Vagina (tissue), 2 donors: ENCODE measurements around the gene ABCA7. TPM values are rescaled to one million over a fixed set of nuclear protein-coding genes. Genes with fewer than 3 reads are reported as not detected.

Experiments used
- DNase-seq, 2 donors: peaks; one replicate each; pipeline ENCODE4 v3.0.0-alpha.2; 2017; ENCODE audit errors: extremely low spot score in 2 of 2
- H3K27ac ChIP-seq: fragments of 200-600 bp; sonication (generic); one replicate; pipeline ENCODE4 v1.5.1; 2019
- H3K27me3 ChIP-seq: fragments of 200-600 bp; sonication (generic); one replicate; pipeline ENCODE4 v1.5.1; 2019
- H3K36me3 ChIP-seq, 2 donors: fragments of 200-600 bp; sonication (generic); one replicate each; pipeline ENCODE4 v1.5.1; 2017 to 2019
- H3K4me1 ChIP-seq: fragments of 200-600 bp; sonication (generic); one replicate; pipeline ENCODE4 v1.5.1; 2019
- H3K4me3 ChIP-seq, 2 donors: fragments of 200-600 bp; sonication (generic); 1 replicate in 1 of 2; 2 replicates in 1 of 2; pipeline ENCODE4 v1.5.1; 2016 to 2019
- H3K9me3 ChIP-seq: fragments of 200-600 bp; sonication (generic); one replicate; pipeline ENCODE4 v1.5.1; 2019
- CTCF ChIP-seq, 3 experiments: fragments of 450-650 bp in 2 of 3; fragments of 200-600 bp in 1 of 3; sonication (generic) in 1 of 3; IDR thresholded peaks; one replicate each; pipeline ENCODE4 v1.5.1; 2017 to 2019; ENCODE audit warnings: antibody characterized with exemption in 3 of 3, mild to moderate bottlenecking in 2 of 3, moderate library complexity in 2 of 3
- POLR2A ChIP-seq, 2 donors: fragments of 450-650 bp; IDR thresholded peaks; one replicate each; pipeline ENCODE4 v1.6.1; 2017; ENCODE audit warnings: antibody characterized with exemption in 2 of 2, mild to moderate bottlenecking in 2 of 2, moderate library complexity in 2 of 2
- POLR2AphosphoS5 ChIP-seq, 2 donors: sonication (generic); formaldehyde crosslinking; IDR thresholded peaks; one replicate each; pipeline ENCODE4 v1.9.0; 2017; ENCODE audit warnings: antibody characterized with exemption in 2 of 2, mild to moderate bottlenecking in 2 of 2, low read depth in 1 of 2; ENCODE audit not compliant: insufficient read depth in 1 of 2
- intact Hi-C: fragments of 100-400 bp; cut with DNase I; formaldehyde crosslinking; loops from one replicate; pipeline ENCODE4 v1.15.1; 2023
- total RNA-seq: library from RNA; depleted of rRNA; stranded (reverse); fragments of >200 nt; gene quantifications from one replicate; pipeline ENCODE4 v1.2.3, GENCODE V29; 2016

ABCA7 gene
- total RNA-seq, 1 donor from 2014 or later, result 29.5 TPM

GRCh38 chr19:1016647-1017114 lies 23.2 kb upstream of the ABCA7 start:
- TF ChIP-seq CTCF (IDR thresholded peaks at IDR 0.05), result no peak
- no peak for TF ChIP-seq POLR2A (IDR thresholded peaks at IDR 0.05)
- TF ChIP-seq POLR2AphosphoS5 (IDR thresholded peaks at IDR 0.05; ENCODE audit: insufficient read depth in 1 of 2, low read depth in 1 of 2), result peak in 1 of 2 donors; percentile 67
- intact Hi-C loops, result no loop called here
- no peaks in the 10 kb centered on the region for H3K27me3 ChIP-seq
- no peak for DNase-seq
- peaks cover 0 to 14% of the 10 kb centered on the region in 2 donors for H3K36me3 ChIP-seq
- H3K9me3 ChIP-seq, result no peaks in the 10 kb centered on the region
- H3K4me1 ChIP-seq, result peaks cover 63% of the 10 kb centered on the region
- H3K4me3 ChIP-seq, result peak overlapping the region in 1 of 2 donors; percentile 21
- peak overlapping the region; percentile 76 for H3K27ac ChIP-seq

- no peak for DNase-seq
- H3K4me3 ChIP-seq, result peak overlapping the region; percentile 3 to 21
- peaks cover 0 to 8% of the 10 kb centered on the region in 2 donors for H3K36me3 ChIP-seq
- intact Hi-C loops, result no loop called here
- no peaks in the 10 kb centered on the region for H3K9me3 ChIP-seq
- peak overlapping the region; percentile 76 for H3K27ac ChIP-seq
- TF ChIP-seq POLR2A (IDR thresholded peaks at IDR 0.05) (no peak), POLR2AphosphoS5 (IDR thresholded peaks at IDR 0.05; ENCODE audit: insufficient read depth in 1 of 2, low read depth in 1 of 2) (no peak), CTCF (IDR thresholded peaks at IDR 0.05) (no peak)
- H3K27me3 ChIP-seq, result no peaks in the 10 kb centered on the region
- H3K4me1 ChIP-seq, result peaks cover 69% of the 10 kb centered on the region
Measured at GRCh38 chr19:1017115-1017905, 22.6 kb upstream of the ABCA7 start.

- intact Hi-C loops, result no loop called here
- no peak for TF ChIP-seq POLR2A (IDR thresholded peaks at IDR 0.05)
- TF ChIP-seq CTCF (IDR thresholded peaks at IDR 0.05), result no peak
- TF ChIP-seq POLR2AphosphoS5 (IDR thresholded peaks at IDR 0.05; ENCODE audit: insufficient read depth in 1 of 2, low read depth in 1 of 2), result no peak
- no peak for DNase-seq
- H3K4me1 ChIP-seq, result peaks cover 72% of the 10 kb centered on the region
- peaks cover 0 to 2% of the 10 kb centered on the region in 2 donors for H3K36me3 ChIP-seq
- no peak overlapping the region for H3K4me3 ChIP-seq
- peak overlapping the region; percentile 76 for H3K27ac ChIP-seq
- no peaks in the 10 kb centered on the region for H3K27me3 ChIP-seq
- H3K9me3 ChIP-seq, result no peaks in the 10 kb centered on the region
Measured at GRCh38 chr19:1017906-1018305, 22.0 kb upstream of the ABCA7 start.

DNA sequence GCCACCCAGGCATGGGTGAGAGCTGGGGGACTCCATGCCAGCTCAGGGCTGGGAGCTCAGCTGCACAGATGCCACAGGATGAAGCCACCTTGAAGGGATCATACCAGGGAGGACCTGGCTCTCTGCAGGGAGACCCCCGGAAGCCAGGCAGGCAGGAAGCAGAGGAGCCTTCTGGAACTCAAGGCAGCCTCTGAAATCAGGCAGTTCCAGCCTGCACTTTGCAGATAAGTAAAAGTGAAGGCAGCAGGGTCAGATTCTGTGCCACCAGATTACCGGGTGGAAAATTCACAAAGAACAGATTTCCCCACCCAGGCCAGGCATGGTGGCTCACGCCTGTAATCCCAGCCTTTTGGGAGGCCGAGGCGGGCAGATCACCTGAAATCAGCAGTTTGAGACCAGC lies 21.5 kb upstream of the ABCA7 start:
- TF ChIP-seq CTCF (IDR thresholded peaks at IDR 0.05) (no peak), POLR2AphosphoS5 (IDR thresholded peaks at IDR 0.05; ENCODE audit: insufficient read depth in 1 of 2, low read depth in 1 of 2) (no peak), POLR2A (IDR thresholded peaks at IDR 0.05) (no peak)
- peak overlapping the region; percentile 76 for H3K27ac ChIP-seq
- no peaks in the 10 kb centered on the region for H3K9me3 ChIP-seq
- H3K36me3 ChIP-seq, result no peaks in the 10 kb centered on the region
- intact Hi-C loops, result no loop called here
- peaks cover 72% of the 10 kb centered on the region for H3K4me1 ChIP-seq
- DNase-seq, result no peak
- H3K4me3 ChIP-seq, result no peak overlapping the region
- H3K27me3 ChIP-seq, result no peaks in the 10 kb centered on the region
